Astrocyte (in vitro differentiated cells and primary cell): Measurements from ENCODE around the gene CTAG1A.

Experiments
- CTCF ChIP-seq: IDR thresholded peaks from 2 replicates; pipeline ENCODE4 v1.5.1; 2011; ENCODE audit warnings: low read depth, mild to moderate bottlenecking, inconsistent platforms, low read length, moderate library complexity; ENCODE audit not compliant: insufficient read depth
- EZH2 ChIP-seq: IDR thresholded peaks from 2 replicates; pipeline ENCODE4 v1.6.1; 2012; ENCODE audit warnings: mild to moderate bottlenecking, low read length, inconsistent platforms; ENCODE audit not compliant: insufficient read depth

- TF ChIP-seq CTCF (no peak), EZH2 (no peak)
Observed at GRCh38 chrX:154597221-154597620, 12.3 kb downstream of the CTAG1A start.
